GM12891 (cell line): ENCODE results near the gene CCDC137.

Experiments
- DNase-seq: peaks from one replicate; pipeline ENCODE4 v3.0.0; 2011; ENCODE audit warnings: low spot score; ENCODE audit not compliant: insufficient read length
- FAIRE-seq: peaks from 2 replicates; lab custom pipeline; 2011; peaks lifted over from hg19 to GRCh38; lab: Jason Lieb, UNC
- PAX5 ChIP-seq: IDR thresholded peaks from 2 replicates; pipeline ENCODE4 v1.6.1; 2011; ENCODE audit warnings: low read length, moderate library complexity, mild to moderate bottlenecking; ENCODE audit not compliant: insufficient read depth, severe bottlenecking
- POLR2A ChIP-seq: IDR thresholded peaks from 2 replicates; pipeline ENCODE4 v1.6.1; 2011; ENCODE audit warnings: low read depth, low read length, control low read depth
- POLR2AphosphoS5 ChIP-seq: IDR thresholded peaks from 2 replicates; pipeline ENCODE4 v1.6.1; 2011; ENCODE audit warnings: low read depth, low read length, control low read depth
- POU2F2 ChIP-seq: IDR thresholded peaks from 2 replicates; pipeline ENCODE4 v1.6.1; 2011; ENCODE audit warnings: low read depth, mild to moderate bottlenecking, control low read depth, low read length, moderate library complexity
- SPI1 ChIP-seq: IDR thresholded peaks from 2 replicates; pipeline ENCODE4 v1.6.1; 2011; ENCODE audit warnings: low read depth, low read length, control low read depth
- TAF1 ChIP-seq: IDR thresholded peaks from 2 replicates; pipeline ENCODE4 v1.6.1; 2011; ENCODE audit warnings: low read depth, low read length, control low read depth

CCDC137 gene

GRCh38 chr17:81683208-81683583, 16.7 kb downstream of the CCDC137 start:
- peak; percentile 74 for FAIRE-seq
- TF ChIP-seq SPI1 (peak; percentile 62), POLR2AphosphoS5 (no peak; the same call in 1 of the 2 replicates), PAX5 (no peak), POLR2A (no peak)
- DNase-seq, result no peak

DNA sequence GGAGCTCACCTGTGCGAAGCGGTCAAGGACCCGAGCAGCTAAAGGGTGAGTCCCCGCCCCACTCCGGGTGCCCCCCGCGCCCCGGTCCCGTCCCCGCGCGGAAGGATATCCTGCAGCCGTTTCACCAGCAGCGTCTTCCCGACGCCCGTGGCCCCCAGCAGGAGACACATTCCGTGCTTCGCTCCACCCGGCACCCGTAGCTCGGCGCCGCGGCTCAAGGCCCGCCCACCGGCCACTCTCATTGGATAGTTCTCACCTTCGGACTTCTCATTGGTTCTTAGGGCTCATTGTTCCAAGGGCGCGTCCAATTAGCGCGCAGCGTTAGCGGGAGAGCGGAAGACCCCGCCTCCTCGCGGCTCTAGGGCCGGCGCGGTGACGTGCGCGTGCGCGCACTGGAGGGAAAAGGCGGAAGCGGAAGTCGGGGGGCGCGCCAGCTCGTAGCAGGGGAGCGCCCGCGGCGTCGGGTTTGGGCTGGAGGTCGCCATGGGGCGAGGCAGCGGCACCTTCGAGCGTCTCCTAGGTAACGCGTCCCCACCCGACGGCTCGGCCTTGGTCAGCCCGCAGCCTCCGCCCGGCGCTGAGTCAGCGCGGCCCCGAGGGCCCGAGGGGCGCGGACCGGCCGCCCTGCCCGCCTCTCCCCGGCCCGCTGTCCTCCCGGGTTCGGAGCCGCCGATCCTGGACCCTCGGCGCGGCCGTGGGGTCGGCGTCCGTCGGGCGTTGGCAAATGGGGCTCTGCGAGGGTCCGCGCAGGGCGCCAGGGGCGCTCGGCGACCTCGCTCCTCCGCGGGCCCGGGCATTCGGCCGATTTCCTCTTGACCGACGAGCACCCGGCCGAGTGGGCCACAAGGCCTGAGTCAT, 17.3 kb downstream of the CCDC137 start, which contains the start of the genes ARL16 and HGS:
Gene ARL16, minus strand, starts transcription at position 214 of the 858 bp plus-strand sequence. Its CDS starts 44 bp downstream, at position 170.
Gene HGS, plus strand, starts transcription at position 428 of the 858 bp plus-strand sequence. Its CDS starts 56 bp downstream, at position 484.
- TF ChIP-seq POLR2AphosphoS5 (peak; percentile 70), SPI1 (peak; percentile 63), PAX5 (no peak), TAF1 (no peak), POLR2A (peak; percentile 52; the same call in 1 of the 2 replicates), POU2F2 (no peak)
- DNase-seq (peak; percentile 100), FAIRE-seq (peak; percentile 99)

GRCh38 chr17:81684442-81684911, 17.9 kb downstream of the CCDC137 start:
- FAIRE-seq (peak; percentile 59), DNase-seq (no peak)
- TF ChIP-seq POLR2AphosphoS5, result no peak

DNA sequence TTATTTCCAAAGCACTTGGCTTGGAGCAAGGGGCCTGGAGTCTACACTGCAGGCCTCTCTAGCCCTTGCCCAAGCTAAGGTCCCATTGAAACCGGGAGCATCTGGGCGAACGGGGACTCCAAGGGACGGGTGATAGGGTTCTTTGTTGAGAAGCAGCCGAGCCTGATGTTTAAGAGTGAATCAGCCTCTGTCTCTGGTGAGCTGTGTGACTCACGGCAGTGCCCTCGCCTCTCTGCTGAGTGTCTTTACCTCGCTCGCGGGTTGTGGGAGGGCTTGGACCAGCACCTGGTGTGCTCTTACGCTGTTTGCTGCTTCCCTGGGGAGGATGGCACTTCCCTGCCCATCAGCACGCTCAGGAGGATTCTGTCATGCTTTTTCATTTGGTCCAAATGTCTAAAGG, 18.6 kb downstream of the CCDC137 start:
- no peak for TF ChIP-seq POU2F2
- TF ChIP-seq TAF1, result no peak
- no peak for TF ChIP-seq SPI1
- no peak for TF ChIP-seq PAX5
- no peak for TF ChIP-seq POLR2A
- TF ChIP-seq POLR2AphosphoS5, result no peak
- no peak for FAIRE-seq
- DNase-seq, result no peak

GRCh38 chr17:81686614-81687013, 20.1 kb downstream of the CCDC137 start:
- FAIRE-seq, result no peak
- TF ChIP-seq POLR2AphosphoS5 (no peak), POLR2A (no peak), TAF1 (no peak), SPI1 (no peak), PAX5 (no peak), POU2F2 (no peak)
- DNase-seq, result no peak

GRCh38 chr17:81687770-81688541, 21.4 kb downstream of the CCDC137 start:
- TF ChIP-seq TAF1 (no peak), SPI1 (no peak), PAX5 (no peak), POU2F2 (no peak), POLR2AphosphoS5 (no peak), POLR2A (no peak)
- DNase-seq, result no peak
- FAIRE-seq, result no peak

GRCh38 chr17:81688616-81689015, 22.1 kb downstream of the CCDC137 start:
- no peak for FAIRE-seq
- TF ChIP-seq SPI1 (no peak), PAX5 (no peak), POLR2AphosphoS5 (no peak), TAF1 (no peak), POU2F2 (no peak), POLR2A (no peak)
- DNase-seq, result no peak

DNA sequence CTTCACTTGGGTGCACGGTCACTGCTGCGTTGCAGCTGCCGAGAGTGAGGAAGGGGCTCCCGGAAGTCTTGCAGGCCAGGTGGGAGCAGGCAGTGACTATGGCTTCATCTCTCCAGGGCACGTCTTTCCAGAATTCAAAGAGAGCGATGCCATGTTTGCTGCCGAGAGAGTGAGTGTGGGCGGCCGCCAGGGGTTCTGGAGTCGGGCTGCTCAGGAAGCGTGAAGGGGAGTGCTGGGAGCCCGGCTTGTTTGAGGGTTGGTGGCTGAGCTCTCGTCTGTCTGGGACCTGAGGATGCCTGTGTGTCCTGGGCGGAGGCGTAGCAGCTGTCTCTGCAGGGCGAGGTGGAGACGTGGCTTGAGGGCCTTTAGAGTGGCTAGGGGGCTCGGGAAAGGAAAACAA, 23.5 kb downstream of the CCDC137 start:
- DNase-seq, result no peak
- TF ChIP-seq POLR2A (no peak), POLR2AphosphoS5 (no peak), PAX5 (no peak), TAF1 (no peak), SPI1 (no peak), POU2F2 (no peak)
- no peak for FAIRE-seq

GRCh38 chr17:81690549-81690948, 24.0 kb downstream of the CCDC137 start:
- DNase-seq (no peak), FAIRE-seq (no peak)
- TF ChIP-seq POLR2AphosphoS5 (no peak), TAF1 (no peak), SPI1 (no peak), POU2F2 (no peak), PAX5 (no peak), POLR2A (no peak)

- no peak for FAIRE-seq
- TF ChIP-seq POLR2AphosphoS5 (no peak), POLR2A (no peak), SPI1 (no peak)
- no peak for DNase-seq
Observed at GRCh38 chr17:81691196-81691595, 24.7 kb downstream of the CCDC137 start.
